DMS53 treated with DMSO at 0.1 percent for 48 hours (cell line): ENCODE measurements around the gene CKAP2L.

Experiments used
- DNase-seq: peaks from one replicate; lab custom pipeline; 2025; ENCODE audit not compliant: unreplicated experiment; lab: John Stamatoyannopoulos, UW

Gene CKAP2L

DNA sequence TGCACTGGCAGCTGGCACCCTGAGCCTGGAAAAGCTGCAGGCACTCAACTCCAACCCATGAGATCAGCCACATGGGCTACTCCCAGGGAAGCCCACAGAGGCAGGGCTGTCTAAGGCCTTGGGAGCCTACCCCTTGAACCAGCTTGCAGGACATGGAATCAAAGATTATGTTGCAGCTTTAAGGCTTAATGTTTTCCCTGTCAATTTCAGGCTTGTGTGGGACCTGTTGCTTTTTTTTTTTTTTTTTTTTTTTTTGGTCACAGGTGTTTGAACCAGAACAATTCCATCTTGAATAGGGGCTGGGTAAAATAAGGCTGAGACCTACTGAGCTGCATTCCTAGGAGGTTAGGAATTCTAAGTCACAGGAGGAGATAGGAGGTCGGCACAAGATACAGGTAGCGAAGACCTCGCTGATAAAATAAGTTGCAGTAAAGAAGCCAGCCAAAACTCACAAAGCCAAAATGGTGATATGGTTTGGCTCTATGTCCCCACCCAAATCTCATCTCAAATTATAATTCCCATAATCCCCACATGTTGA, 27.4 kb upstream of the CKAP2L start:
- no peak for DNase-seq

GRCh38 chr2:112791019-112791418, 26.6 kb upstream of the CKAP2L start:
- DNase-seq, result no peak

- DNase-seq, result no peak
These were observed 25.9 kb upstream of the CKAP2L start for GRCh38 chr2:112790305-112790704.

DNA sequence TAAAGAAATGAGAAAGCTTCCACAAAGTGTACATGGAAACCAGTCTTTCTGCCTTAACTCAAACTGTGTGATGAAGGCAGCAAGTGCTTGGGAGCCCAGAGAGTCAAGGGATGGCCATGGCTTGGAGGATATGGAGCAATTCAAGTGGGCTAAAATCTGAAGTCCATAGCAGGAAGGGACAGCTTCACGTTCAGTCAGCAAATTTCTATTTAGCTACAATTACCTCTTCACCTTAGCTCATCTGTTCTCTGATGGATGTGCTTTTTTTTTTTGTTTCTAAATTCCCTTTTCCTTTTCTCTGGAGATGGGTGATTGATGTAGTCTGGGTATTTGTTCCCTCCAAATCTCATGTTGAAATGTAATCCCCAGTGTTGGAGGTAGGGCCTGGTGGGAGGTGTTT, 24.8 kb upstream of the CKAP2L start:
- no peak for DNase-seq

GRCh38 chr2:112788653-112789052, 24.2 kb upstream of the CKAP2L start:
- no peak for DNase-seq

DNA sequence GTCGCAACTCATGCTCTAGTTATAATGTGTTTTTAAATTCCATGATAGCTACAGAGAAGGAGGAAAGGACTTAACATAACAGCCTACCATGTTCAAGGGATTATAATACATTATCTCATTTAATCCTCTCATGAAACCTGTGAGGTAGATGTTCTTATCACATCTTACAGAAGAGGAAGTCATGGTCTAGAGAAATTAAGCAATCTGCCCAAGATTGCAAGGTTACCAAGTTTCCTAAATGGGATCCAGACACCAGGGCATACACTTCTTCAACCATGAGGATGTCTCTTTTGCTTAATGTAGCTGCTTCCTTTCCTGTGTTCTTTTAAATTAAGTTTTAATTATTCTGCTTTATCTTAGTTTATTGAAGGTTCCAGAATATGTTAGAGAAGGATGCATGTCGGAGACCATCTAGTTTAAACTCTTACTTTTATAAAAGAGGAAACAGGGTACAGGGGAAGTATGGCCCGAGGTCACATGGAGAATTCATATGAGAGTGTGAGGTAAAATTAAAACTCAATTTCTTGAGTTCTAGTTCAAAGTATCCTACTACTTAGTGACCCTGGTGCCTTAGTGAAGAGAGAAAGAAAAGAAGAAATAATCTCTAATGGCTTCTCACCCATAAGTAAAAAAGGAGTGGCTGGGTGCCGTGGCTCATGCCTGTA, 23.5 kb upstream of the CKAP2L start:
- DNase-seq, result no peak

- no peak for DNase-seq
These were observed 22.9 kb upstream of the CKAP2L start for GRCh38 chr2:112787294-112787693.

GRCh38 chr2:112784199-112785189, 20.1 kb upstream of the CKAP2L start, which contains the start of gene IL1A:
IL1A (minus strand) TSS chr2:112784493; CDS start chr2:112783770, 723 bp downstream.
- no peak for DNase-seq

GRCh38 chr2:112783187-112783714, 18.8 kb upstream of the CKAP2L start:
- no peak for DNase-seq

DNA sequence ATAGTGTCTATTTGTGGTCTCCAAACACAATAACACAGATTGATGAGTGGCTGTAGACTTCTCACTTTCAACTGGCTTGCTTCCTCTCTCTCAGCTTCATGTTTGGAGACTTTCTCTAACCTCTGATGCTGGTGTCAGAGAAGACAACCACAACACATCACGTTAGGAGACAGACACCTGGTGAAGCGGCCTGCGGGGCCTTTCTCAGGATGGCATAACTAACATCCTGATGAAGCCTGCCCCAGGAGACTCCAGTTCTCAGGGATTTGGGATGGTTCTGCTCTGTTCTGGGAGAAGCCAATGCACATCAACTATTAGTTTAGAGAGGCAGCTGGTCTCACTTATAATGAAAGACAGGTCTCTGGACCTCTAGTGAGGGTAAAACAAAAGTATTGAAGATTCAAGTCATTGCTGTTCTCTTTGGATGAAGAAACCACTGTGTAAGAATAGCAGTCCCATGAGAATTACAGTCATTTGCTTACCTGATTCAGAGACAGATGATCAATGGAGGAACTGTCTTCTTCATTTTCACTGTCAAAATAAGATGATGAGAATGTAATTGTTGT, 17.9 kb upstream of the CKAP2L start:
- DNase-seq, result no peak

DNA sequence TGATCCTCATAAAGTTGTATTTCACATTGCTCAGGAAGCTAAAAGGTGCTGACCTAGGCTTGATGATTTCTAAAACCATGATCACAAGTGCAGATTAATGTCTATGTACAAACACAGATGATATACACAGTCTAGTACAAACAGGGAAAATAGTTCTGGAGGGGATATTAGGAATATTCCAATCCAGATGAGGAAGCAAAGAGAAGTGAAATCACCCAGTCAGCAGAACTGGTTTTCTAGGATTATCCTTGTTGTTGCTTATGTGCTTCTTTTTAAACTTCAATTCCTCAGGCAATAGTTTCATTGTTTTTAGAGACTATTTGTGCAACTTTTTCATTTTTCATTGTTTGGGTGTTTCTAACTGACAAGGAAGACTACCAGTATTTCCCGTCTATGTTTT, 15.2 kb upstream of the CKAP2L start:
- DNase-seq, result no peak

DNA sequence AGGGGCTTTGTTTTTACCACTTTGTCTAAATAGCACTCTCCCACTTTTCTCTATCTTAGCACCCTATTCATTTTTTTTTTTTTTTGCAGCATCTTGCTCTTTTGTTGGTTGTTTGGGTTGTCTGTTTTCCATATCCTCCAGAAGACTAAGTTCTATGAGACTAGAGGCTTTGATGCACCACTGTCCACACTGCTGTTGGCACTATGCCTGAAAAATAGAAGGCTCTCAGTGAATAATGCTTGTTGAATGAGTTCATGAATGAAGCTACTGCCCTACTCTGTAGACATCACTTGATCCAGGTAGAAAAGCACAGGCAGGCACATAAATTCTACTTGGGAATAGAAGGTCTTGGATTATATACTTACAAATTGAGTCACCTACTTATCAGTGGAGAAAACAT, 12.6 kb upstream of the CKAP2L start:
- no peak for DNase-seq

GRCh38 chr2:112776113-112776512, 11.7 kb upstream of the CKAP2L start:
- DNase-seq, result no peak

GRCh38 chr2:112774536-112775285, 10.3 kb upstream of the CKAP2L start:
- DNase-seq, result no peak

GRCh38 chr2:112773556-112773955, 9.1 kb upstream of the CKAP2L start:
- no peak for DNase-seq

GRCh38 chr2:112772911-112773475, 8.6 kb upstream of the CKAP2L start:
- DNase-seq, result no peak

GRCh38 chr2:112772322-112772721, 7.9 kb upstream of the CKAP2L start:
- no peak for DNase-seq

DNA sequence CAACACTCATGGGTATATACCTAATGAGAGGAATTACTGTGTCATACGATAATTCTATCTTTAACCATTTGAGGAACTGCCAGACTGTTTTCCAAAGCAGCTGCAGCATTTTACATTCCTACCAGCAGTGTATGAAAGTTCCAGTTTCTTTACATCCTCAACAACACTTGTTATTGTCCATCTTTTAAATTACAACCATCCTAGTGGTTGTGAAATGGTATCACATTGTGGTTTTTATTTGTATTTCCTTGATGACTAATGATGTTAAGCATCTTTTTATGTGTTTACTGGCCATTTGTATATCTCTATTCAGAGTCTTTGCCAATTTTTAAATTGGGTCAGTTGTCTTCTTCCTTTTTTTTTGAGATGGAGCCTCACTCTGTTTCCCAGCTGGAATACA, 4.0 kb upstream of the CKAP2L start:
- peak; percentile 28 for DNase-seq

DNA sequence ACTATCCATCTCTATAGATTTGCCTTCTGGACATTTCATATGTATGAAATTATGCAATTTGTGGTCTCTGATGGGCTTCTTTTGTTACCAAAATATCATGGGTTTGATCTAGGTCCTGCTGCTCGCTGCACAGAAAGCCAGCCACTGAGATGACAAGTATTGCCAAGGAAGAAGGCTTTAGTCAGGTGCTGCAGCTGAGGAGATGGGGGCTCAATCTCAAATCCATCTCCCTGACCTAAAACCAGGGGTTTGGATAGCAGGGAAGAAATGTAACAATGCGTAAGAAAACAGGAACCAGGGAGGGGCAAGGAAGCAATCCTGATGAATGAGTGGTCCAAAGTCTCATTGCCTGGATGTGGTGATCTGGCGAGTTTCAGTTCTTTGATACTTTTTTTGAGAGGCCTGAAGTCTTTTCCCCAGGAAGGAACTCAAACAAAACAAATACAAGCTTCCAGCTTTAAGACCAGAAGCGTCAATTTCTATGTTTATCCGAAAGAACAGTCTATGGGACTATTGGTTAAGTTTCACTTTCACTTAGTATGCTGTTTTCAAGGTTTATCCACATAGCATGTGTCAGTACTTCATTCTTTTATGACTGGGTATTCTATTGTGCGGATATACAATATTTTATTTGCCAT, 3.4 kb upstream of the CKAP2L start:
- no peak for DNase-seq

GRCh38 chr2:112765251-112765650, 842 bp upstream of the CKAP2L start:
- DNase-seq, result no peak
